ENCODE results near the gene EPX.

EPX gene

DNA sequence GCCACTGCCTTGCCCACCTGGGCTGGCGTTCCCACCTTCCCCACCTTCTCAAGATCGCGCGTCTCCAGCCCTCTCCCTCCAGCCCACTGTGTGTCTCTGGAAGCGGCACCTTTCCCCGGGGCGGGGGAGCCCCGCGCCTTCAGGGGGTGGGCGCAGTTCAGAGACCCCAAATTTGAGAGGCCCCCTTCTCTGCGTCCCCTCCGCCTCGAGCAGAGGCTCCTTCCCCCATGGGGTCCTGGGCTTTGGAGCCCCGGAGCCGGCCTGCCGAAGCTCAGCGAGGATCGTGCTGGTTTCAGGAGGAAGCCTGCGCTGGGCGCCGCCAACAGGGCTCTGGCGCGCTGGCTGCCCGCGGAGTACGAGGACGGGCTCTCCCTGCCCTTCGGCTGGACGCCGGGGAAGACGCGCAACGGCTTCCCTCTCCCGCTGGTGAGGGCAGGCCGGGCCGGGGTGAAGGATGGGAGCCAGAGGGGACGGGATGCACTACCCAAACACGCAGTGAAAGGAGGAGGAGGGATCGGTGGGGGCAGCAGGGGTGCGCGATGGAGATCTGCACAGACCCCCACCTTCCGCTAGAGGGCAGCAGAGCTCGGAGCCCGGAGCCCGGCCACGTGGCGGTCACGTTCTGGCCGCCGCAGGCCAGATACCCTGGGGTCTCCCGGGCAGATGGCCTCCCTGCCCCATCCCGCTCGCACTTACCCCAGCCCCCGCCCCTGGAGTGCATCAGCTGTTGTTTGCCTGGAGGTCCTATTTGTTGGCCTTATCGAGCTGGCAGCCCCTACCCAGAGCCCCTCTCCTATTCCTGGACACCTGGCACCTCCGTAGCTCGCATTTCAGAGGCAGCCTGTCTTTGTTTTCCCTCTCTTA lies 57.0 kb downstream of the EPX start:
- DNase-seq, result peak in 9 of 10 donors; percentile 38 to 95 (median 75)
- intact Hi-C loops (cut with DNase I), result loop anchor here (1.0 kb wide), 1 partner anchor 168 kb away; the partner anchor contains the start of gene RNF43

DNA sequence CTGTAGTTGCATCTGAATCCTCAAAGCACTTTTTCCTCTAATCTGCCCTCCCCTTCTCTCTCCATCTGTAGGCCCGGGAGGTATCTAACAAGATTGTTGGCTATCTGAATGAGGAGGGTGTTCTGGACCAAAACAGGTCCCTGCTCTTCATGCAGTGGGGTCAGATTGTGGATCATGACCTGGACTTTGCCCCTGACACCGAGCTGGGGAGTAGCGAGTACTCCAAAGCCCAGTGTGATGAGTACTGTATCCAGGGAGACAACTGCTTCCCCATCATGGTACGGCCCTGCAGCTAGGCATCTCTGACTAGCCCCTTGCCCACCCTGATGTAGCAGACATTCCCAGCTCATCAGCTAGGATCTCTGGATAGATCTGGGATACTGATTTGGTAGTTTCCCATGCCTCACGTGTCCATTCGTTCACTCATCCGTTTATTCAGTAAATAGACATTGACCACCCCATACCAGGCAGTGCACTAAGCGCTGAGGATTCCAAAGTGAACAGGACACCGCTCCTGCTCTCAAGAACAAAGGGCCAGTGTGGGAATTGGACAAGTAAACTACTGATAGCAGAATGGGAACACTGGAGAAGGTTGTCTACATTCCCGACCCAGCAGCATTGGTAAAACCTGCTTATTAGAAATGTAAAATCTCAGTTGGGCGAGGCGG lies 58.0 kb downstream of the EPX start:
- DNase-seq, result no peak
- intact Hi-C loops (cut with DNase I), result no loop called here

DNA sequence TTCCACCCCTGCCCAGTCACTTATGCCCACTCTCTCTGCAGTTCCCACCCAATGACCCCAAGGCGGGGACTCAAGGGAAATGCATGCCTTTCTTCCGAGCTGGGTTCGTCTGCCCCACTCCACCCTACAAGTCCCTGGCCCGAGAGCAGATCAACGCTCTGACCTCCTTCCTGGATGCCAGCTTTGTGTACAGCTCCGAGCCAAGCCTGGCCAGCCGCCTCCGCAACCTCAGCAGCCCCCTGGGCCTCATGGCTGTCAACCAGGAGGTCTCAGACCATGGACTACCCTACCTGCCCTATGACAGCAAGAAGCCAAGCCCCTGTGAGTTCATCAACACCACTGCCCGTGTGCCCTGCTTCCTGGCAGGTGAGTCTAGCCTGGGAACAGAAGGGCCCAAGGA lies 59.6 kb downstream of the EPX start:
- DNase-seq, result no peak
- intact Hi-C loops (cut with DNase I), result no loop called here

DNA sequence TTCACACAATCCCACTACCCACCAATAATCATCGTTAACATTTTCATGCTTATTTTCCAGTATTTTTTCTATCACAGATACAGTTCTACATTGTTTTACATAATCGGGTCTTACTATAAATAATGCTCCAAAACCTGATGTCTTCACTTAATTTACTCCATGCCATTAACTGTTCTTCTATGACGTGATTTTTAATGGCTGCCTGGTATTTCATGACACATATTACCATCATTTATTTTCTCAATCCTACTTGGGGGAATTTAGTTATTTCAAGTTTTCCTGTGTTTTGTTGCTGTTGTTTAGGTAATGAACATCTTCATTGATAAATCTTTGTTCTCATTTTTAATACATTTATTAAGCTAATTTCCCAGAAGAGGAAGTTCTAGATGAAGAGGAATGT lies 60.6 kb downstream of the EPX start:
- intact Hi-C loops (cut with DNase I), result no loop called here
- DNase-seq, result no peak

Data from posterior cingulate gyrus (tissue), 11 donors.